CD4-positive, alpha-beta T cell (primary cell): ENCODE results near the gene ACTN4. TPM values are rescaled to one million over a fixed set of nuclear protein-coding genes. Genes with fewer than 3 reads are reported as not detected.

ENCODE experiments used
- ATAC-seq: fragments of 200-7000 bp; cut with Tn5 transposase; one replicate; pipeline ENCODE4 v1.10.0; 2022; ENCODE audit warnings: mild to moderate bottlenecking; ENCODE audit not compliant: poor library complexity
- CTCF ChIA-PET: fragments of 350-600 bp; sonication (Branson Sonifier 250); formaldehyde crosslinking; loops from one replicate; lab custom pipeline; 2021; ENCODE audit warnings: antibody characterized with exemption, inconsistent platforms; lab: Charles Lee
- POLR2A ChIA-PET: fragments of 350-600 bp; sonication (Branson Sonifier 250); formaldehyde crosslinking; loops from one replicate; lab custom pipeline; 2021; ENCODE audit warnings: antibody characterized with exemption, inconsistent platforms; lab: Charles Lee
- DNase-seq, 14 experiments: peaks; one replicate each; pipeline ENCODE4 v3.0.0-alpha.2; 2013 to 2020; ENCODE audit warnings: mixed read lengths in 2 of 14
- H3K27ac ChIP-seq, 2 donors: one replicate each; pipeline versions ENCODE4 v1.5.1 to v1.7.0; 2013; ENCODE audit warnings: low read length in 2 of 2, low read depth in 1 of 2, mild to moderate bottlenecking in 1 of 2
- H3K27me3 ChIP-seq, 2 experiments: 1 replicate in 1 of 2; 2 replicates in 1 of 2; pipeline versions ENCODE4 v1.6.1 to v1.7.0; 2013; ENCODE audit warnings: low read length in 2 of 2, control low read depth in 1 of 2, mild to moderate bottlenecking in 1 of 2, moderate library complexity in 1 of 2; ENCODE audit not compliant: insufficient read depth in 2 of 2, control insufficient read depth in 1 of 2
- H3K36me3 ChIP-seq: one replicate; pipeline ENCODE4 v1.6.1; 2013; ENCODE audit warnings: low read length, control low read depth; ENCODE audit not compliant: insufficient read depth
- H3K4me1 ChIP-seq: one replicate; pipeline ENCODE4 v1.6.1; 2013; ENCODE audit warnings: low read length, control low read depth; ENCODE audit not compliant: insufficient read depth
- H3K4me3 ChIP-seq: one replicate; pipeline ENCODE4 v1.5.1; 2013; ENCODE audit warnings: mild to moderate bottlenecking, low read length, moderate library complexity
- H3K9me3 ChIP-seq, 2 experiments: 1 replicate in 1 of 2; 2 replicates in 1 of 2; pipeline versions ENCODE4 v1.6.1 to v1.7.0; 2013; ENCODE audit warnings: low read length in 2 of 2, mild to moderate bottlenecking in 2 of 2, control low read depth in 1 of 2, moderate library complexity in 1 of 2; ENCODE audit not compliant: control insufficient read depth in 1 of 2, insufficient read depth in 1 of 2
- H3K27ac Mint-ChIP-seq: one replicate; pipeline ENCODE4 v1.8.0; 2020; ENCODE audit warnings: mixed read lengths
- H3K27me3 Mint-ChIP-seq: one replicate; pipeline ENCODE4 v1.8.0; 2021; ENCODE audit warnings: mixed read lengths
- H3K36me3 Mint-ChIP-seq: one replicate; pipeline ENCODE4 v1.8.0; 2021; ENCODE audit warnings: low read depth, mixed read lengths
- H3K4me1 Mint-ChIP-seq: one replicate; pipeline ENCODE4 v1.8.0; 2021; ENCODE audit warnings: low read depth, mixed read lengths
- H3K4me3 Mint-ChIP-seq: one replicate; pipeline ENCODE4 v1.8.0; 2020; ENCODE audit warnings: mild to moderate bottlenecking, mixed read lengths
- H3K9me3 Mint-ChIP-seq: one replicate; pipeline ENCODE4 v1.8.0; 2020; ENCODE audit warnings: mixed read lengths
- intact Hi-C, 2 experiments: fragments of 100-400 bp; cut with DNase I in 1 of 2; cut with micrococcal nuclease in 1 of 2; formaldehyde crosslinking; loops; one replicate each; pipeline versions ENCODE4 v1.15.1 to v1.9.0; 2023 to 2025; cut with DNase I, micrococcal nuclease
- total RNA-seq, 174 experiments: library from RNA in 2 of 174; stranded (reverse) in 2 of 174; gene quantifications; one replicate each; pipeline ENCODE4 v1.2.3 and lab custom pipeline; 2021 to 2026
- TF ChIP-seq, protein P1 (sequence below): fragments of 200-600 bp; IDR thresholded peaks from one replicate; pipeline ENCODE4 v1.8.0; 2022; ENCODE audit warnings: antibody characterized with exemption, mild to moderate bottlenecking

ACTN4 gene
- total RNA-seq, 2 experiments from 2014 or later, result 70.3 to 84.0 TPM

DNA sequence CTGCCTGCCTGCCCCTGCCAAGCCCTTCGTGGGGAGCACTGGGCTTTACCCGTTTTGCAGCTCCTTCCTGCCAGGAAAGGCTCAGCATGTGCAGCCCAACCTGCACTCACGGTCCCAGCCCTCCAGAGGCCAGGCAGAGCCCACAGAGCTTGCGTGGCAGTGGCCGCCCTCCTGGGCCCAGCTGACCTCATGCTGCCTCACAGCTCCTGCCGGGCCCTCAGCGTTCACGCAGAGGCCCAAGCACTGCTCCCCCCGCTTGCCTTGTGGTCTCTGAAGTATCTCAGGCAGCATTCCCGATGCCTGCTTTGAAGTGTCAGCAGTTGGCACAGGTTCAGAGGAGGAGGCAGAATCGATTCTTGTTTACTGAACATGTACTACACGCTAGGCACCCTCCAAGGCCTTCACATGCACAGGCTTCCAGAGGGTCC, 64.3 kb downstream of the ACTN4 start:
- H3K4me3 ChIP-seq, result no peak overlapping the region
- Mint-ChIP-seq H3K27ac (no peak overlapping the region), H3K4me1 (no peaks in the 10 kb centered on the region), H3K36me3 (peaks cover 47% of the 10 kb centered on the region), H3K9me3 (no peaks in the 10 kb centered on the region), H3K27me3 (no peaks in the 10 kb centered on the region), H3K4me3 (no peak overlapping the region)
- ChIA-PET POLR2A (no interaction called here), CTCF (no interaction called here)
- H3K4me1 ChIP-seq, result no peaks in the 10 kb centered on the region
- H3K27ac ChIP-seq, result no peak overlapping the region
- H3K9me3 ChIP-seq, result no peaks in the 10 kb centered on the region
- no peak for ATAC-seq
- H3K27me3 ChIP-seq, result no peaks in the 10 kb centered on the region
- intact Hi-C loops, result no loop called here
- DNase-seq, result no peak
- TF ChIP-seq, protein P1, sequence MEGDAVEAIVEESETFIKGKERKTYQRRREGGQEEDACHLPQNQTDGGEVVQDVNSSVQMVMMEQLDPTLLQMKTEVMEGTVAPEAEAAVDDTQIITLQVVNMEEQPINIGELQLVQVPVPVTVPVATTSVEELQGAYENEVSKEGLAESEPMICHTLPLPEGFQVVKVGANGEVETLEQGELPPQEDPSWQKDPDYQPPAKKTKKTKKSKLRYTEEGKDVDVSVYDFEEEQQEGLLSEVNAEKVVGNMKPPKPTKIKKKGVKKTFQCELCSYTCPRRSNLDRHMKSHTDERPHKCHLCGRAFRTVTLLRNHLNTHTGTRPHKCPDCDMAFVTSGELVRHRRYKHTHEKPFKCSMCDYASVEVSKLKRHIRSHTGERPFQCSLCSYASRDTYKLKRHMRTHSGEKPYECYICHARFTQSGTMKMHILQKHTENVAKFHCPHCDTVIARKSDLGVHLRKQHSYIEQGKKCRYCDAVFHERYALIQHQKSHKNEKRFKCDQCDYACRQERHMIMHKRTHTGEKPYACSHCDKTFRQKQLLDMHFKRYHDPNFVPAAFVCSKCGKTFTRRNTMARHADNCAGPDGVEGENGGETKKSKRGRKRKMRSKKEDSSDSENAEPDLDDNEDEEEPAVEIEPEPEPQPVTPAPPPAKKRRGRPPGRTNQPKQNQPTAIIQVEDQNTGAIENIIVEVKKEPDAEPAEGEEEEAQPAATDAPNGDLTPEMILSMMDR, result no peak
- H3K36me3 ChIP-seq, result peaks cover 83% of the 10 kb centered on the region

GRCh38 chr19:38712161-38712748, 64.8 kb downstream of the ACTN4 start:
- Mint-ChIP-seq H3K27me3 (no peaks in the 10 kb centered on the region), H3K4me3 (no peak overlapping the region), H3K4me1 (no peaks in the 10 kb centered on the region), H3K36me3 (peaks cover 42% of the 10 kb centered on the region), H3K9me3 (no peaks in the 10 kb centered on the region), H3K27ac (no peak overlapping the region)
- no peak for ATAC-seq
- Histone ChIP-seq H3K36me3 (peaks cover 83% of the 10 kb centered on the region), H3K4me3 (no peak overlapping the region), H3K9me3 (no peaks in the 10 kb centered on the region), H3K27ac (no peak overlapping the region), H3K27me3 (no peaks in the 10 kb centered on the region), H3K4me1 (no peaks in the 10 kb centered on the region)
- TF ChIP-seq, protein P1, result no peak
- intact Hi-C loops, result no loop called here
- no peak for DNase-seq
- CTCF ChIA-PET, result no interaction called here
- POLR2A ChIA-PET, result no interaction called here

- Mint-ChIP-seq H3K27me3 (no peaks in the 10 kb centered on the region), H3K36me3 (peaks cover 38% of the 10 kb centered on the region), H3K4me1 (no peaks in the 10 kb centered on the region), H3K27ac (no peak overlapping the region), H3K9me3 (no peaks in the 10 kb centered on the region), H3K4me3 (no peak overlapping the region)
- H3K27ac ChIP-seq, result no peak overlapping the region
- no peaks in the 10 kb centered on the region for H3K27me3 ChIP-seq
- H3K36me3 ChIP-seq, result peaks cover 80% of the 10 kb centered on the region
- ATAC-seq (no peak), DNase-seq (no peak)
- H3K4me3 ChIP-seq, result no peak overlapping the region
- intact Hi-C loops, result no loop called here
- ChIA-PET CTCF (no interaction called here), POLR2A (no interaction called here)
- no peaks in the 10 kb centered on the region for H3K4me1 ChIP-seq
- H3K9me3 ChIP-seq, result no peaks in the 10 kb centered on the region
- TF ChIP-seq, protein P1, result no peak
Observed at GRCh38 chr19:38713227-38713649, 65.8 kb downstream of the ACTN4 start.
